ENCODE data around the gene ATP6V1F. TPM values are rescaled to one million over a fixed set of nuclear protein-coding genes. Genes with fewer than 3 reads are reported as not detected.

The ATP6V1F gene
- total RNA-seq, 2 experiments from 2014 or later = 125 to 127 TPM

DNA sequence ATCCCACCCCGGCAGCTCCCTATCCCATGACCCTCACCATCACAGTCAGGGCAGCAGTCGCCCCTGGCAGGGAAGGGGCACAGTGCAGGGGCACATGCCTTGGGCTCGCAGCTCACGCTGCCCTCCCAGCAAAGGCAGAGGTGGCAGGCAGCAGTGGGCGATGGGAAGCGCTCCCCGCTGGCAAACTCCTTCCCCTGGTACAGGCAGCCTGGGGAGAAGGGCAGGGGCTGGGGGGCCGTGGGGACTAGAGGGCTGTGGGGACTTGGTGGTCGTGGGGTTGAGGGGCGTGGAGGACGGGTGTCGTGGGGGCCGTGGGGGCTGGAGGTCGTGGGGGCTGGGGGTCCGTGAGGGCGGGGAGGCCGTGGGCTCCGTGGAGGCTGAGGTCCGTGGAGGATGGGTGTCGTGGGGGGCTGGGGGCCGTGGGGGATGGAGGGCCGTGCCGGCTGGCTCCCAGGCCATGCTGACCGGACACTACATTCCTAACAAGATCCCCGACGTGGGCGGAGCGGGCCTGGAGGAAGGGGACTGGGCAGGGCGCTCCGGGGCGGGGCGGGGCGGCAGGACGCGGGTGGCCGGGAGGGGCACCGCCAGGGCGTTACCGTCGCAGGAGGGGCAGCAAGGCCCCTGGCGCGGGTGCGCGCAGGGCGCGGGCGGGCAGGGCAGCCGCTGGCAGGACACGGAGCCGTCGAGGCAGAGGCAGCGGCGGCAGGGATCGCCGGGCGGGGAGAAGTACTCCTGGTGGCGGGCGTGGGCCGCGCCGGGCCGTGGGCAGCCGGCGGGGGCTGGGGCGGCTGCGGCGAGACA, 27.9 kb downstream of the ATP6V1F start:
- Mint-ChIP-seq H3K27ac (no peak overlapping the region), H3K4me1 (no peaks in the 10 kb centered on the region), H3K27me3 (peaks cover 19% of the 10 kb centered on the region), H3K9me3 (no peaks in the 10 kb centered on the region), H3K36me3 (no peaks in the 10 kb centered on the region), H3K4me3 (no peak overlapping the region)
- DNase-seq = no peak

DNA sequence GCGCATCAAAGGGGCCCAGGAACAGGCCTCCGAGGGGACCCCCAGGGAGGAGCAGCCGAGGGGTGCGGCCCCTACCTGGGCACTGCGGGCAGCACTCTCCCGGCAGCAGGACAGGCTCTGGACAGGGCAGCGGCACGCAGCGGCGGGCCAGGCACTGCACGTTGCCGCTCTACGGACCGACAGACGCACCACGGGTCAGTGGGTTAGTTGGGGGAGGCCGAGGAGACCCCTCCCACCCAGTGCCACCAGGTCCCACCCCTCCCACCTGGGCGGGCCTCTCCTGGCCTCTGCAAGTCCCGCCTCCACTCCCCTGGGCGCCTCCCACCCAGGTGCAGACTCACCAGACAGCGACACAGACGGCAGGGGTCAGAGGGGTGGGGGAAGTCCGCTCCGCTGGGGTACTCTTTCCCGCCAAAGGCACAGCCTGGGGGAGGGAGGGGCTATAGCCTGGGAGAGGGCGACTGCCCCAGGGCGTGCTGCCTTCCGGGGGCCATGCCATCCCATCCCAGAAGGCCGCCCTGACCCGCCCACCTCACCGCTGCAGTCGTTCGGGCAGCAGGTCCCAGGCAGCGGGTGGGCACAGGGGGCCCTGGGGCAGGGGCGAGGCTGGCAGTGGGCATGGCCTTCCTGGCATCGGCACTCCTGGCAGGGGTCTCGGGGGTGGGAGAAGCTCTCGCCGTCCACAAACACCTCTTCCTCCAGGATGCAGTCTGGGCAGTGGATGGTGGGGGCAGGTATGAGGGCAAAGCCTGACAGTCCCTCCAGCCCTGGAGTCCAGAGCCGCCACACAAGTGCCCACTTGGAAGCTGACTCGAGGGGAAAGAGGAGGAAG, 28.7 kb downstream of the ATP6V1F start:
- Mint-ChIP-seq H3K4me3 (no peak overlapping the region), H3K27ac (no peak overlapping the region), H3K27me3 (peaks cover 14% of the 10 kb centered on the region), H3K36me3 (no peaks in the 10 kb centered on the region), H3K9me3 (no peaks in the 10 kb centered on the region), H3K4me1 (no peaks in the 10 kb centered on the region)
- DNase-seq = no peak

DNA sequence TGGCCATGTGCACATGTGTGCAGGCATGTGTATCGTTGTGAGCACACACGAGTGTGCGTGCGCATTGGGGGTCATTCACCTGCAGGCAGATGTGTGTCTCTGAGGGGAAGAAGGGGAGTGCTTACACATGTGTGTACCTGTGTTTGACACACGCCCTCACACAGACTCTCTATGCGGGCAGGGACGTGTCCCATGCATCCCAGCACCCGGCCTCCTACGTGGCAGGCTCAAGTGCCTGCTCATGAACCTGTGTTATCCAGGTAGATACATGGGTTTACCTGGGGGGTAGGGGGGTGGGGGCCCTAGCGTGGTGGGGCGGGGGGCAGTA, 29.2 kb downstream of the ATP6V1F start:
- H3K4me3 Mint-ChIP-seq = no peak overlapping the region
- no peak for DNase-seq
- no peaks in the 10 kb centered on the region for H3K9me3 Mint-ChIP-seq
- H3K27ac Mint-ChIP-seq = no peak overlapping the region
- H3K36me3 Mint-ChIP-seq = no peaks in the 10 kb centered on the region
- H3K27me3 Mint-ChIP-seq = peaks cover 14% of the 10 kb centered on the region
- no peaks in the 10 kb centered on the region for H3K4me1 Mint-ChIP-seq

DNA sequence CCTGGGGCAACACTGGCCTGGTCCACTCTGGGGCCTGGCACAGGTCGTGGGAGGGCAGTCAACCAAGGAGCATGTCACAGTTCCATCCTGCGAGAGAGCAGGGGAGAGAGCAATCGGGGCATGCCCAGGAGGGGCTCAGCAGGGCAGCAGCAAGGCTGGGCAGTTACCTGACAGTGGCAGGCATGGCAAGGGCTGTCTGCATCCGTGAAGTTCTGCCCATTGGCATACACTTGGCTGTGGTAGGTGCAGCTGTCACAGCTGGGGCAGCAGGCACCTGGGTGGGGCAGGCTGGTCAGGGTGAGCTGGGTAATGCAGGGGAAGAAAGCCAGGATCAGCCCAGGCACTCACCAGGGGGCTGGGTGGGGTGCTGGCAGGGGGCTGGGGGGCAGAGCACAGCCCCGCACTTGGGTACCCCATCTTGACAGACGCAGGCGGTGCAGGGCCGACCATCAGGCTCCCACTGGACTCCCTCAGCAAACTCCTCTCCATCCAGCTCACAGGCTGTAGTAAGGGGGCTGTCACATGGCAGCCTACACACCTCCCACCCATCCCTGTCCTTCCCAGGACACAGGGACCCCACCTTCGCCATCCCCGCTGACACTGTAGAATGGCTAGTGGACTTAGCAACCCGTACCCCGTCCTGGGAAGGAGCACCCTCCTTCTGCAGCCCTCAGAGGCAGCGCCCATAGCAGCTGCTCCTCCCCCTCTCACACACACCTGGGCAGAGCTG, 30.0 kb downstream of the ATP6V1F start:
- H3K9me3 Mint-ChIP-seq = no peaks in the 10 kb centered on the region
- no peak for DNase-seq
- H3K27me3 Mint-ChIP-seq = peaks cover 14% of the 10 kb centered on the region
- no peaks in the 10 kb centered on the region for H3K4me1 Mint-ChIP-seq
- H3K4me3 Mint-ChIP-seq = no peak overlapping the region
- H3K27ac Mint-ChIP-seq = no peak overlapping the region
- H3K36me3 Mint-ChIP-seq = no peaks in the 10 kb centered on the region

DNA sequence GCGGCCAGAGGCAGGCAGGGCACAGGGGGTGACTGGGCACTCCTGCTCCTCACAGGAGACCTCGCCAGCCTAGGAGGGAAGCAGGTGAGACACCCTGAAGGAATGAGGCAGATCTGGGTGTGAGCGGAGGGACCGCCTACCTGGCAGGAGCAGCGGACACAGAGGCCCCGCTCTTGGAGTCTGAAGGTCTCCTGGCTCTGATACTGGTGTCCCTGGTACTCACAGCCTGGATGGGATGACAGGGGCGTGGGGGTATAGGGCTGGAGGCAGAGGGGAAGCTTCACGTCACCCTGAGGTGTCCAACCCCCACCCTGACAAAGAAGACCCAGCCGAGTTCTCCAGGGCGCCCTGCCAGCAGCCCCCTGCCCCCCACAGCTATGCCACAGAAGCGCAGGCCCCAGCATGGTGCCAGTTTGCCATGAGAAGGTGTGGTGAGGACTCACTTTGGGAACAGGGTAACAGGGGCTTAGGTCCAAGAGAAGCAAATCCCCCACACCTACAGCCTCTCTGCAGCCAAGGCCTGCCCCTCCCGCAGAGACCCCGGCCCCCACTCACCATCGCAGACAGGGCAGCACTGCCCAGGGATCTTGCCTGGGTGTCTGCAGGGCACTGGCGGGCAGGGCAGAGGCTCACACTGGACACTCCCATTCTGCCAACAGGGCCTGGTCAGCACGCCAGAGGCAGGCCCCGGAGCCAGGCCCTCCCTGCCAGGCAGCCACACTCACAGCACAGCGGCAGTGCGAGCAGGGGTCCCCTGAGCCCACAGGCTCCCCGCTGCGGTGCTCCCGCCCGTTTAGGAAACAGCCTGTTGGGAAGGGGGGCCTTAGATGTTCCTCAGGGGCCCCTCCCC, 30.8 kb downstream of the ATP6V1F start:
- Mint-ChIP-seq H3K4me3 (no peak overlapping the region), H3K36me3 (no peaks in the 10 kb centered on the region), H3K4me1 (no peaks in the 10 kb centered on the region), H3K27me3 (peaks cover 14% of the 10 kb centered on the region), H3K9me3 (peaks cover 2% of the 10 kb centered on the region), H3K27ac (no peak overlapping the region)
- no peak for DNase-seq

DNA sequence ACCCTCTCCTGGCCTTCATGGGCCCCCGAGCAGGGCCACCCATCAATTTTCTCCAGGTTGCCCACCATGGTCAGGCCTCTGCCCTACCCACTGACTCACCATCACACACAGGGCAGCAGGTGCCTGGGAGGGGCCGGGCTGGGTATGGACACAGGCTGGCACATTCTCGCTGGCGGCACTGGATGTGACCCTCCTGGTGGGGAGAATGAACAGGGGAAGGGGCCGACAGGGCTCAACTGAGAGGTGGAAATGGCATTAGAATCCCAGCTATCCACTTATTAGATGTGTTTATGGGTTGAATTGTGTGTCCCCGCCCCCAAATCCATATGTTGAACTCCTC, 31.4 kb downstream of the ATP6V1F start:
- Mint-ChIP-seq H3K27me3 (peaks cover 14% of the 10 kb centered on the region), H3K4me3 (no peak overlapping the region), H3K9me3 (peaks cover 3% of the 10 kb centered on the region), H3K4me1 (no peaks in the 10 kb centered on the region), H3K36me3 (no peaks in the 10 kb centered on the region), H3K27ac (no peak overlapping the region)
- no peak for DNase-seq

DNA sequence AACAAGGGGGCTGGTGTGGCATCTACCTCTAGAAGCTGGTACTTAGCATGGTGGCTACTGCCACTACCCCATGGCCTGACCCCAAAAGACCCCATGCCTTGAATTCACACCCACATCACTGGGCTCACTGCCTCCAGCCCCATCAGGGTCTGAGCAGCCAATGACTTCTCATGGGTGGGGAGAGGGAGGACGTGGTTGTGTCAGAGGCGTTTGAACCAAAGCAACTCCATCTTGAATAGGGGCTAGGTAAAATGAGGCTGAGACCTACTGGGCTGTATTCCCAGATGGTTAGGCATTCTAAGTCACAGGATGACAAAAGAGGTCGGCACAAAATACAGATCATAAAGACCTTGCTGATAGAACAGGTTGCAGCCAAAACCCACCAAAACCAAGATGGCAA, 32.7 kb downstream of the ATP6V1F start:
- no peak overlapping the region for H3K27ac Mint-ChIP-seq

DNA sequence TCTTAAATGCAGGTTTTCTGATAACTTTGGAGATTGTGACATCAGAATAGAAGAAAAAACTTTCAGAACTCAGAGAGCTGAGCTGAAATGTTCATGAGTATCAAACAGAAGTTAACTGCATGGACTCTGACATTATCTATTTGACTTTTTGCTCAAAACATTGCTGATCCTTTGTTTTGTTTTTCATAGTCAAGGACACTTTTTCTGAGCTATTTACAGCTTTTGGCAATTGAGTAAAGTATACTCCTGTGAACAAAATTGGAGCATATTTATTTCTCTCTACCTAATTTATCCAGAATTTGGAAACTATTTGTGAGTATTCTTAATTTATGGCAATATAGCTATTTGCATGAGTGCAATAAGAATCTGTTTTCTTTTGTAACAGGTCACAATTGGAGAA, 36.7 kb downstream of the ATP6V1F start:
- Mint-ChIP-seq H3K36me3 (no peaks in the 10 kb centered on the region), H3K4me1 (no peaks in the 10 kb centered on the region), H3K27ac (no peak overlapping the region), H3K4me3 (no peak overlapping the region), H3K9me3 (peaks cover 3% of the 10 kb centered on the region), H3K27me3 (peaks cover 8% of the 10 kb centered on the region)
- no peak for DNase-seq

More for the DNA sequence above, 32.7 kb downstream of the ATP6V1F start:
- Mint-ChIP-seq H3K4me3 (no peak overlapping the region), H3K9me3 (peaks cover 3% of the 10 kb centered on the region), H3K27me3 (peaks cover 7% of the 10 kb centered on the region), H3K36me3 (no peaks in the 10 kb centered on the region), H3K4me1 (no peaks in the 10 kb centered on the region)
- DNase-seq = no peak

DNA sequence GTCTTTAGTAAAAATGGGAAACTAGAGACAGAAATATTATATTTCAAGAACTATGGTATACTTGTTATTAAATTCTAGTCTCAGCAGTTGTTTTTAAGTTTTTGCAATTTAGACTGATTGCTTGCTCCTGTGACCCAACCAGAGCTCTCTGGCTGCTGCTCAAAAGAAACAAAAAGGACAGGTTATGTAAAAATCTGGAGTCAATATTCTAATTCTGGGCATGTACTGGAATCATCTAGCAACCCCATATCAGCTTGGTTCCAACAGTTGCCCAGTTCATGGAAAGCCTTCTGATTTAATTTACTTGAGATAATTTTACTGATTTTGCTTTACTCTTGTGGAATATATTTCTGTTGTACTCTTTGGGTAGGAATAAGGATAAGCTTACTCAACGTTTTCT, 37.6 kb downstream of the ATP6V1F start:
- Mint-ChIP-seq H3K4me3 (no peak overlapping the region), H3K9me3 (peaks cover 3% of the 10 kb centered on the region), H3K27me3 (peaks cover 9% of the 10 kb centered on the region), H3K4me1 (no peaks in the 10 kb centered on the region), H3K27ac (no peak overlapping the region), H3K36me3 (no peaks in the 10 kb centered on the region)
- DNase-seq = no peak

DNA sequence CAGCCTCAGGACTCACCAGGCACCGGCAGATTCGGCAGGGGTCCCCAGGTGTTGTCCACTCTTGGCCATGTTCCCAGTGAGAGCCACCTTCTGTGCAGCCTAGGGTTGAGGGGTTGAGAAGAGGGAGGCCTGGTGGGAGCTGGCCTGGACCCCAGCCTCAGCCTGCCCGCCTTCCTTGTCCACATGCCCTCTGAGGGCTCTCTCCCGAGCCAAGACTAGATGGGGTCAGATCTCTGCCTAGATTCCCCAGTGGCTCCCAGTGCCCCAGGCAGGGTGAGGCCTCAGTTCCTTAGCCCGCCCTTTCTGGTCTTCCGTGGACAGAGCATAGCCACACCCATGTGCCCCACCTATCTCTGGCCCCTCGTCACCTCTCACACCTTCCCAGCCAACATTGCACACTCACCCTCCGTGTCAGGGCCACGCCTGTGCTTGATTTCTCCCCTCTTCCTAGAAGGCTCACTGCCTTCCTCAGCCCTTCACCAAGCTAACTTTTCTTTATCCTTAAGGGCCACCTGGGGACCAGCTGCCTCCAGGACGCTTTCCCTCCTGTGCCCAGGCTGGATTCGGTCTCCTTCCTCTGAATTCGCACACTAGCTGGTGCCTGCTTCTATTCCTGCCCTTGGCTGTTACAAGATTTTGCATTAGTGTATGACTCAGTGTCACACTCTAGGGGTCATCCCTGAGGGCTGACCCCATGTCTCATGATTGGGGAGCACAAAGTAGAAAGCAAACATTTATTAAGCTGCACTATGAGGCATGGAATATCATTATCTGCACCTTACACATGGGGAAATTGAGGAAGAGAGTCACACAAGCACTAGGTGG, 40.3 kb downstream of the ATP6V1F start:
- no peak for DNase-seq
- no peak overlapping the region for H3K4me3 Mint-ChIP-seq

DNA sequence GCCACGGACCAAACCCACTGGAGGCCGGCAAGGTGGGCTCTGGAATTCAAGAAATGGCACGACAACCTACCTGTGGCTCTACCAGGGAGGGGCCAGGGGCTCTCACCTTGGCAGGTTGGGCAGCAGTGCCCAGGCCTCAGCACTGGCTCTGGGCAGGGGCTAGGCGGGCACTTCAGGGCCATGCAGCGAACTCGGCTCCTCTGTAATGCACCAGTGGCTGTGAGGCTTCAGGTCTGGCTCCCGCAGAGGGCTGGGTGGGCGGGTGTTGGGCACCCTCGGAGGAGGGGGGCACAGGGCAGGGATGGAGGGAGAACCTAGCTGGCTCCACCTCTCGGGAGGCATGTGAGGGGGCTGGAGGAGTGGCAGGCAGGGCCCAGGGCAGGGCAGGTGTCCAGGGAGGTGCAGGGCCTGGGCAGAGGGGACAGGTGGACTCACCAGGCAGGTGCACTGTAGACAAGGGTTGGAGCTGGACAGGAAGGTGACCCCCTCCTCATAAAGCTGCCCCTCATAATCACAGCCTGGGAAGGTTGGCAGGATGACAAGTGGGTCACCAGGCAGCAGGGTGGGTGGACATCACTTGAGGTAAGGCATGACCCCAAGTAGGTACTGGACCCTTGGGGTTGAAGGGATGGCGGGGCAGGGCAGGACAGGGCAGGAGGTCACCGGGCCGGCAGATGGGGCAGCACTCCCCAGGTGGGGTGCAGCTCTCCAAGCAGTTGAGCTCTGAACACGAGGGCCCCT, 41.1 kb downstream of the ATP6V1F start:
- Mint-ChIP-seq H3K36me3 (no peaks in the 10 kb centered on the region), H3K4me3 (no peak overlapping the region), H3K9me3 (no peaks in the 10 kb centered on the region), H3K4me1 (no peaks in the 10 kb centered on the region), H3K27ac (no peak overlapping the region), H3K27me3 (peaks cover 28% of the 10 kb centered on the region)
- no peak for DNase-seq

More for the DNA sequence above, 40.3 kb downstream of the ATP6V1F start:
- Mint-ChIP-seq H3K27me3 (peaks cover 20% of the 10 kb centered on the region), H3K36me3 (no peaks in the 10 kb centered on the region), H3K9me3 (peaks cover 3% of the 10 kb centered on the region), H3K4me1 (no peaks in the 10 kb centered on the region), H3K27ac (no peak overlapping the region)

DNA sequence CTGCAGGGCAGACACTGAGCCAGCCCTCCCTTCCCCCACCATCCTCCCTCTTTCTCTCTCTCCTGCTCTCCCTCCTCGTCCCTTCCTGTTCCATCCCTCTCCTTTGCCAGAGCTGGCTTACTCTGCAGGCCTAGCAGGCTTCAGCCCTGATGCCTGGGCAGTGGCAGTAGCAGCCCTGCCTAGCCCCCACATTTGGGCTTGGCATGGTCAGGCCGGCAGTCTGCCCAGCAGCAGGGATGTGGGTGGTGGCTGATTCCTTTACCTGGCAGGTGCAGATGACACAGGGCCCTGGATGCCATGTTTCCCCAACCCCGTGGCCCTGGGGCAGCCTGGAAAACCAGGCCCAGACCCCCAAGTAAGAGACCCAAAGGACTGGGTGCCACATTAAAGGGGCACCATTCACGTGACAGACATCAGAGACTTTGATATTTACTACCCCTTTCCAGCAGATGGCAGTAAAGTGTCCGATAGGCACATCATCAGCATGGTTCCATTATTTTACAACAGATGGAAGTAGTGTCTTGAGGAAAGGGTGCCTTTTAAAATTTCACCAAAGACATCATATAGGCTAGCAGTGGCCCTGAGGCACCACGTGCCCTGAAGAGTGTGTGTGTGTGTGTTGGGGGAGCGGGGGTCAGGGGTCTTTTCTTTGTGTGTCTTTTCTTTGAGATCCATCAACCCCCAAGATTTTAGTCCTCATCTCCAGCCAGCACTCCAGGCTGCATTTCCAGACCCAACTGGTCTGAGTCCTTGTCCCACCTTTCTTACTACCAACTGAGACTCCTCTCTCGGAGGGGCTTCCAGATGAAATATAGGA, 41.9 kb downstream of the ATP6V1F start:
- Mint-ChIP-seq H3K27ac (no peak overlapping the region), H3K4me3 (no peak overlapping the region), H3K27me3 (peaks cover 36% of the 10 kb centered on the region), H3K36me3 (no peaks in the 10 kb centered on the region), H3K4me1 (no peaks in the 10 kb centered on the region), H3K9me3 (no peaks in the 10 kb centered on the region)
- DNase-seq = no peak
